Measurements from ENCODE around the gene TRIM67.

The TRIM67 gene

DNA sequence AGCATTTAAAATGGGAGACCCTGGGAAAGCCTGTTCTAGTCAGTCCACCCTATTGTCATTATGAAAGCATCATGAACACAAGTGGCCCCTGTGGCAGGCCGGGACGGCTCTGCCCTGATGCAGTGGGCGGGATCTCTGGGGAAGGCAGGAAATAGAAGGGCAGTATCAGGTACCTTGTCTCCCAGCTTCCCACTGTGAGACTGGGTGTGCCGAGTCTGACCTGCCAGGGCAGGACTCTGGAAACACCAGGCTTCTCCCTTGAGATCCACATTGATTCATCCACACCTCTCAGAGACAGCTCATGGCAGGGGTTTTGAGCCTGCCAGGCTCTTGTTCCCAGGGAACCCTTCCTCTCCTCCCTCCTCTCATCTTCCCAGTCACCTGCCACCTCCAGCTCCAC is 54.6 kb downstream of the TRIM67 start:
- no peak overlapping the region for H3K9ac ChIP-seq (ENCODE audit: low read length)
- no peaks in the 10 kb centered on the region for H3K4me1 ChIP-seq (ENCODE audit: control insufficient read depth, insufficient read depth, low read length)
- H3K36me3 ChIP-seq (ENCODE audit: control insufficient read depth, insufficient read depth, low read length), result no peaks in the 10 kb centered on the region
- no peak overlapping the region for H3K27ac ChIP-seq (ENCODE audit: low read depth, low read length)
- H3K27me3 ChIP-seq (ENCODE audit: control insufficient read depth, insufficient read depth, low read length), result peaks cover 3% of the 10 kb centered on the region
- H3K4me3 ChIP-seq (ENCODE audit: low read length), result no peak overlapping the region

DNA sequence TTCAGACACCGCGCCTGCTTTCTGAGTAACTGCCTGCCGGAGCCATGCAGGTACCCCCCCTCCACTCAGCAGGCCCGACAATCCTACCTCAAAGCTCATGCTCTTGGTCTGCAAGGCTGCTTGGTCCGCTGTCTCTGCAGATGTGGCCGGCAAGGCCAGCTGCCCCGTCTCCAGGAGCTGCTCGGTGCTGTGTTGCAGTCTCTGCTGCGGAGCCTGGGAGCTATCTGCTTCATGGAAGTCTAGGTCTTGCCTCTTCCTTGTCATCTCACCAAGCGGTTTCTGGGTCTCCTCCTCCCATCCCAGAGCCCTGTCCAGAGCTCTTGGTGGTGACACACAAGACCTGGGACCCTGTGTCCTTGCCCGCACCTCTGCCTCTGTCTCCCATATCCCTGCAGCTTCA is 55.2 kb downstream of the TRIM67 start:
- no peaks in the 10 kb centered on the region for H3K4me1 ChIP-seq (ENCODE audit: control insufficient read depth, insufficient read depth, low read length)
- no peak overlapping the region for H3K4me3 ChIP-seq (ENCODE audit: low read length)
- H3K9ac ChIP-seq (ENCODE audit: low read length), result no peak overlapping the region
- no peaks in the 10 kb centered on the region for H3K36me3 ChIP-seq (ENCODE audit: control insufficient read depth, insufficient read depth, low read length)
- no peak overlapping the region for H3K27ac ChIP-seq (ENCODE audit: low read depth, low read length)
- H3K27me3 ChIP-seq (ENCODE audit: control insufficient read depth, insufficient read depth, low read length), result peaks cover 3% of the 10 kb centered on the region

DNA sequence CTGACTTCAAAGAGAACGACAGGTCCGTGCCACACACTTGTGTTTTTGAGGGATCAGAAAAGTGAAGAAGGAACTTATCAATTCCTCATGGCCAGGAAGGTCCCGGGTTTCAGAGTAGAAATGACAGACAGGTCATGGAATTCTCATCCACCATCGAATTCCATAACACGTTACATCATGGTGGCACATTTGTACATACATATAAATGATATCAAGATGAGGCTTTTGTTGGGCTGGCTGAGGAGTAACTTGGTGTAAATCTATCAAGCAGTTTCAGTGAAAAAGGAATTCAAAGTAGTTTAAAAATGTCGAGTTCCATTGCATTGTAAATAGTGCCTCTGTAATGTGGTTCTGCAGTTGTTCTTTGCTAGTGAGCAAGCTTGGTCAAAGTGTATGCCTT is 56.2 kb downstream of the TRIM67 start:
- no peaks in the 10 kb centered on the region for H3K27me3 ChIP-seq (ENCODE audit: control insufficient read depth, insufficient read depth, low read length)
- no peak overlapping the region for H3K9ac ChIP-seq (ENCODE audit: low read length)
- H3K36me3 ChIP-seq (ENCODE audit: control insufficient read depth, insufficient read depth, low read length), result peaks cover 2% of the 10 kb centered on the region
- H3K4me1 ChIP-seq (ENCODE audit: control insufficient read depth, insufficient read depth, low read length), result no peaks in the 10 kb centered on the region
- H3K27ac ChIP-seq (ENCODE audit: low read depth, low read length), result no peak overlapping the region
- H3K4me3 ChIP-seq (ENCODE audit: low read length), result no peak overlapping the region

- H3K27me3 ChIP-seq (ENCODE audit: control insufficient read depth, insufficient read depth, low read length), result no peaks in the 10 kb centered on the region
- H3K9ac ChIP-seq (ENCODE audit: low read length), result no peak overlapping the region
- H3K27ac ChIP-seq (ENCODE audit: low read depth, low read length), result no peak overlapping the region
- no peaks in the 10 kb centered on the region for H3K4me1 ChIP-seq (ENCODE audit: control insufficient read depth, insufficient read depth, low read length)
- no peak overlapping the region for H3K4me3 ChIP-seq (ENCODE audit: low read length)
- peaks cover 7% of the 10 kb centered on the region for H3K36me3 ChIP-seq (ENCODE audit: control insufficient read depth, insufficient read depth, low read length)
These were observed 57.9 kb downstream of the TRIM67 start for GRCh38 chr1:231219422-231220401.

DNA sequence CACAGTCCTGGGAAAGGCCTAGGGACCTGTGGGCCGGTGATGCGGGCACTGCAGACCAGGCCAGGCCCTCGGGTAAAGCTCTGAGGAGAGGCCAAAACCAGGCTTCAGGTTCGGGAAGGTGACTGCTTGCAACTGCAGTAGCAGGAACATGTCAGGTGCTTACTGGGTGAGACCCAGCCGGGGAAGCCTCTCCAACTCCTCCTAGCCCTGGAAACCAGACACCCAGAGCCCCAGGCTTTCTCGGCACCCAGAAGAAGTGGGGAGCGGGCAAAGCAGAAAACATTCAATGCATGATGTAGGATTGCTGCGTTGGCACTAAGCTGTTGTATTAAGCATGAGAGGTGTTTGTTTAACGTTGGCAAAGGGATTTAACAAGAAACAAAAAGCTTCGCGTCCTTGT is 58.9 kb downstream of the TRIM67 start:
- no peaks in the 10 kb centered on the region for H3K4me1 ChIP-seq (ENCODE audit: control insufficient read depth, insufficient read depth, low read length)
- no peak overlapping the region for H3K27ac ChIP-seq (ENCODE audit: low read depth, low read length)
- no peak overlapping the region for H3K4me3 ChIP-seq (ENCODE audit: low read length)
- H3K9ac ChIP-seq (ENCODE audit: low read length), result no peak overlapping the region
- H3K27me3 ChIP-seq (ENCODE audit: control insufficient read depth, insufficient read depth, low read length), result no peaks in the 10 kb centered on the region
- peaks cover 9% of the 10 kb centered on the region for H3K36me3 ChIP-seq (ENCODE audit: control insufficient read depth, insufficient read depth, low read length)

GRCh38 chr1:231226156-231226555 is 64.3 kb downstream of the TRIM67 start:
- H3K9ac ChIP-seq (ENCODE audit: low read length), result no peak overlapping the region
- peaks cover 23% of the 10 kb centered on the region for H3K36me3 ChIP-seq (ENCODE audit: control insufficient read depth, insufficient read depth, low read length)
- no peak overlapping the region for H3K4me3 ChIP-seq (ENCODE audit: low read length)
- H3K27me3 ChIP-seq (ENCODE audit: control insufficient read depth, insufficient read depth, low read length), result no peaks in the 10 kb centered on the region
- no peak overlapping the region for H3K27ac ChIP-seq (ENCODE audit: low read depth, low read length)
- no peaks in the 10 kb centered on the region for H3K4me1 ChIP-seq (ENCODE audit: control insufficient read depth, insufficient read depth, low read length)

DNA sequence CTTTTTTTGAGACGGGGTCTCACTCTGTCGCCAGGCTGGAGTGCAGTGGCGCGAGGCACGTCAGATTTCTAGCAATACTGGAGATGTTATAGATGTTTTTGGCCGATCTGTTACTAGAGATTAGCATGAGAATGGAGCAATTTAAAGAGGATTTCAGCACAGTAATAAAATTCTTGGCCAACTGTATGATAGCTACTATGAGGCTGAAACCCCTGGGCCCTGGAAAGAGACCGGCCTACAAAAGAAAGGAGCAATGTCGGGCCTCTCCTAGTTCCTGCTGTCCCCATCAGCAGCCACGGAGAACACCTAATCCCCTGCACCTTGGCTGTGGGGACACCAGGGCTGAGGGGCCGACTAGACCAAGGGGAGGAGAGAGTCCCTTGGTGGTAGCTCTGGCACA is 69.7 kb downstream of the TRIM67 start:
- peaks cover 9% of the 10 kb centered on the region for H3K36me3 ChIP-seq (ENCODE audit: control insufficient read depth, insufficient read depth, low read length)
- no peak overlapping the region for H3K9ac ChIP-seq (ENCODE audit: low read length)
- no peak overlapping the region for H3K4me3 ChIP-seq (ENCODE audit: low read length)
- no peaks in the 10 kb centered on the region for H3K27me3 ChIP-seq (ENCODE audit: control insufficient read depth, insufficient read depth, low read length)
- no peak overlapping the region for H3K27ac ChIP-seq (ENCODE audit: low read depth, low read length)
- H3K4me1 ChIP-seq (ENCODE audit: control insufficient read depth, insufficient read depth, low read length), result no peaks in the 10 kb centered on the region

DNA sequence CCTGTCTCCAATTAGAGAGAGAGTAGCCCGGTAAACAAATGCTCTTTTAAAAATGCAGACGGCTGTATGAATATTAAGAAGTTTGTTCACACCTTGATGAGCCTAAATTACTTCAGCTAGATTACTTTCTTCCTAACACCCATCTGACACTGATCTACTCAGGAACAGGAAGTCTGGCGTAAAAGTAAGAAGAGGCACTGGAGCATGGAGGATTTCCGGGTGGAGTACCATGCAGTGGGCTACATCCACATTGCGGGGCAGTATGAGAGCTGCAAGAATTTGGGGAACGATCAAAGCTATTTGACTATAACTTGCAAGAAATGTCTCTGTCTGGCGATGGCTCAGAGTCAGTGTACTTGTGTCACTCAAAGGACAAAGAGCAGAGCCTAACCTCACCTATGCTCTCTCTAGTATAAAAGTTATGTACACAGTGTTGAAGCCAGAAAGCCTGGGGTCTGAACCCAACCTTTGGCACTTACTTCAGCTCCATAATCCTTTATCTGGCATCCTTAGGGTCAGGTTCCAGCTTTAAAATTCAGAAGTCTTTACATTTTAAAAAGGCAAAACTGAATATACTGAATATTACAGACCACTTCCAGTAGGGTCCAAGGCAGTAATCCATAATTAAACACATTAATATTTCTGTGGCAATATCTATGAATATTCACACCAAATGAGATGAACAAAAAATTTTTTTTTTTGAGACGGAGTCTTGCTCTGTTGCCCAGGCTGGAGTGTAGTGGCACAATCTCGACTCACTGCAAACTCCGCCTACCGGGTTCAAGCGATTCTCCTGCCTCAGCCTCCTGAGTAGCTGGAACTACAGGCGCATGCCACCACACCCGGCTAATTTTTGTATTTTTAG is 71.2 kb downstream of the TRIM67 start:
- Histone ChIP-seq H3K27me3 (ENCODE audit: control insufficient read depth, insufficient read depth, low read length) (no peaks in the 10 kb centered on the region), H3K9ac (ENCODE audit: low read length) (no peak overlapping the region), H3K27ac (ENCODE audit: low read depth, low read length) (no peak overlapping the region), H3K4me3 (ENCODE audit: low read length) (no peak overlapping the region), H3K36me3 (ENCODE audit: control insufficient read depth, insufficient read depth, low read length) (peaks cover 6% of the 10 kb centered on the region), H3K4me1 (ENCODE audit: control insufficient read depth, insufficient read depth, low read length) (no peaks in the 10 kb centered on the region)

GRCh38 chr1:231233735-231234417 is 72.0 kb downstream of the TRIM67 start:
- H3K9ac ChIP-seq (ENCODE audit: low read length), result no peak overlapping the region
- no peak overlapping the region for H3K27ac ChIP-seq (ENCODE audit: low read depth, low read length)
- peaks cover 11% of the 10 kb centered on the region for H3K36me3 ChIP-seq (ENCODE audit: control insufficient read depth, insufficient read depth, low read length)
- no peaks in the 10 kb centered on the region for H3K27me3 ChIP-seq (ENCODE audit: control insufficient read depth, insufficient read depth, low read length)
- no peak overlapping the region for H3K4me3 ChIP-seq (ENCODE audit: low read length)
- H3K4me1 ChIP-seq (ENCODE audit: control insufficient read depth, insufficient read depth, low read length), result no peaks in the 10 kb centered on the region

- Histone ChIP-seq H3K9ac (ENCODE audit: low read length) (no peak overlapping the region), H3K36me3 (ENCODE audit: control insufficient read depth, insufficient read depth, low read length) (peaks cover 11% of the 10 kb centered on the region), H3K4me3 (ENCODE audit: low read length) (no peak overlapping the region), H3K4me1 (ENCODE audit: control insufficient read depth, insufficient read depth, low read length) (peaks cover under 1% of the 10 kb centered on the region), H3K27me3 (ENCODE audit: control insufficient read depth, insufficient read depth, low read length) (no peaks in the 10 kb centered on the region), H3K27ac (ENCODE audit: low read depth, low read length) (no peak overlapping the region)
These were observed 72.6 kb downstream of the TRIM67 start for GRCh38 chr1:231234506-231234905.

- Histone ChIP-seq H3K4me3 (ENCODE audit: low read length) (no peak overlapping the region), H3K27me3 (ENCODE audit: control insufficient read depth, insufficient read depth, low read length) (no peaks in the 10 kb centered on the region), H3K4me1 (ENCODE audit: control insufficient read depth, insufficient read depth, low read length) (peaks cover 9% of the 10 kb centered on the region), H3K27ac (ENCODE audit: low read depth, low read length) (no peak overlapping the region), H3K36me3 (ENCODE audit: control insufficient read depth, insufficient read depth, low read length) (peaks cover 11% of the 10 kb centered on the region), H3K9ac (ENCODE audit: low read length) (no peak overlapping the region)
These were observed 73.8 kb downstream of the TRIM67 start for GRCh38 chr1:231235526-231236207.

DNA sequence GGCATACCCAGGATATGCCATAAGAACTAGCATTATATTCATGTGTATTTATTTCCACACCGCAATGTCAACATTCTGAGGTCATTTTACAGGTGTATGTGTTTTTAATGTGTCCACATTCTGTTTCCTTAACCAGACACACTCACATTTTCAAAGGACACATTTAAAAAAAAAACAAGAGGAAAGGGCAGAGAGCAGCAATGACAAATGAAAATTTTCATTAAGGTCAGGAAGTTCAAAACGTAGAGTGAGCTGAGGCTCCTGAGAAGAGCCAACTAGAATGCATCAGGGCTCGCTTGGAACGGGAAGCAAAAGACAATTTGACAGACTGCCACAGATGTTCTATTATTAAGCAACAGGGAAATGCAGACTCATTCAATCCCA is 74.3 kb downstream of the TRIM67 start:
- Histone ChIP-seq H3K4me1 (ENCODE audit: control insufficient read depth, insufficient read depth, low read length) (peaks cover 9% of the 10 kb centered on the region), H3K4me3 (ENCODE audit: low read length) (no peak overlapping the region), H3K27me3 (ENCODE audit: control insufficient read depth, insufficient read depth, low read length) (no peaks in the 10 kb centered on the region), H3K9ac (ENCODE audit: low read length) (no peak overlapping the region), H3K27ac (ENCODE audit: low read depth, low read length) (no peak overlapping the region), H3K36me3 (ENCODE audit: control insufficient read depth, insufficient read depth, low read length) (peaks cover 11% of the 10 kb centered on the region)

Data from rectal smooth muscle tissue (tissue), 1 donor.